ENCODE results near the gene RXRA. TPM values are rescaled to one million over a fixed set of nuclear protein-coding genes. Genes with fewer than 3 reads are reported as not detected.
A peak's percentile ranks its signal among the peaks of the same experiment; 100 is the strongest.

Gene RXRA
- total and polyA plus RNA-seq, 7 experiments from 2014 or later = 0.31 to 59.5 (median 8.4) TPM

DNA sequence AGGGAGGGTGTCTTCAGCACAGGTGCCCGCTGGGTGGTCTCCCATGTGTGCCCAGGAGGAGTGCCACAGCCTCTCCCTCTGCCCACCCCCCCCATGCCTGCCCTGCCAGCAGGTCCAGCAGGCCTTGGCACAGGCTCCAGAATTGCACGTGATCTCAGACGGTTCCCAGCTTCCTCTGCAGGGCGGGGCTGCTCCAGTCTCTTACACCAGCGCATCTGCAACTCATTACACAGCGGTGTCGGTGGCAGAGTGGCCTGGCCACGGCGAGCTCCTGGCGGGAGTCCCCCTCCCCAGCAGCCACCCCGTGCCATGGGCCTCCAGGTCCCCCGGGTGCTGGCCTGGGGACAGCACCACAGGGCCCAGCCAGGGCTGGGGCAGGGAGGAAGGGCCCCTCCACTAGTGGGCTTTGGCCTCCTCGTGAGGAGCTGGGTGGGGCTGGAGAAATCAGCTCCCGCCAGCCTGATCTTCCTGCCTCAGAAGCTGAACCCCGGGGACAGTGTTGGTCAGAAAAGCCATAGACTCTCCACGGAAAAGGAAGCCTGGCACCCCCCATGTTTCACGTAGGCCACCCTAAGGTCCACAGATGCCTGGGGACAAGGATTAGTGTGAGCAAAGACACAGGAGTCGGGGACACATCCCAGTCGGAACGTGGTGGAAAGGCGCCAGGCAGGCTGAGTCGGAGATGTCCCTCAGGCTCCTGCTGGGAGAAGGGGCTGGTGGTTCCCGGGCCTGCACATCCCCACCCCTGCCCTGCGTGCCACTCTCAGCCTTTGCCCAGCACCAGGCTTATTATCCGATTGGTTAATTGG is 40.2 kb downstream of the RXRA start:
- Mint-ChIP-seq H3K4me3 (peak overlapping the region in 1 of 10 donors; percentile 7), H3K36me3 (no peaks in the 10 kb centered on the region), H3K4me1 (peaks cover 0 to 18% (median 5%) of the 10 kb centered on the region in 7 donors), H3K27me3 (no peaks in the 10 kb centered on the region), H3K27ac (no peak overlapping the region), H3K9me3 (no peaks in the 10 kb centered on the region)
- Histone ChIP-seq H3K27me3 (ENCODE audit: control insufficient read depth in 2 of 2, insufficient read depth in 2 of 2, low read length in 2 of 2) (no peaks in the 10 kb centered on the region), H3K4me1 (ENCODE audit: control insufficient read depth in 2 of 2, insufficient read depth in 2 of 2, low read length in 2 of 2) (no peaks in the 10 kb centered on the region), H3K36me3 (ENCODE audit: control insufficient read depth in 2 of 3, insufficient read depth in 3 of 3, low read length in 3 of 3) (no peaks in the 10 kb centered on the region), H3K4me3 (ENCODE audit: low read length) (no peak overlapping the region), H3K9me3 (ENCODE audit: control insufficient read depth in 2 of 3, low read length in 3 of 3) (no peaks in the 10 kb centered on the region), H3K27ac (ENCODE audit: low read depth, low read length) (no peak overlapping the region)
- ChIA-PET POLR2A (no interaction called here), CTCF (no interaction called here)
- ATAC-seq = peak; percentile 78
- no peak for DNase-seq
- intact Hi-C loops (cut with micrococcal nuclease) = no loop called here

DNA sequence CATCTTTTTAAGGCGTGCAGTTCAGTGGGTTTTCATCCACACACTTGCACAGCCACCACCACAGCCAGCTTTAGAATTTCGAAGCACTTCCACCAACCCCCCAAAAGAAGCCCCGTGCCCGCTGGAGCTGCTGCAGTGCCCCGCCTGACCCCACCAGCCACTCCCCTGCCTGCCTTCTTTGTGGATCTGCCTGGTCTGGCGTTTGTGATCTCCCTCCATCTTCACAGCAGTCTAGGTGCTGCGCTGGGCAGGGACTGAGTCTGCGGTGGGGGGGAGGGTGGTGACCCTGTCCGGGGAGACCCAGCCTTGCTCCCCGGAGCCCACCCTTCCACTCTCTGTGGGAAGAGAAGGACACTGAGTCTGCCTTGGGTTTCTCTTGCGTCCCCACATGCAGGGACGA is 40.8 kb downstream of the RXRA start:
- H3K27me3 ChIP-seq (ENCODE audit: control insufficient read depth in 2 of 2, insufficient read depth in 2 of 2, low read length in 2 of 2) = no peaks in the 10 kb centered on the region
- ATAC-seq = no peak
- H3K4me1 Mint-ChIP-seq = peaks cover 0 to 19% (median 5%) of the 10 kb centered on the region in 7 donors
- H3K27ac ChIP-seq (ENCODE audit: low read depth, low read length) = no peak overlapping the region
- H3K9me3 ChIP-seq (ENCODE audit: control insufficient read depth in 2 of 3, low read length in 3 of 3) = no peaks in the 10 kb centered on the region
- no peaks in the 10 kb centered on the region for H3K36me3 ChIP-seq (ENCODE audit: control insufficient read depth in 2 of 3, insufficient read depth in 3 of 3, low read length in 3 of 3)
- no peaks in the 10 kb centered on the region for H3K9me3 Mint-ChIP-seq
- no peak overlapping the region for H3K4me3 ChIP-seq (ENCODE audit: low read length)
- no peak overlapping the region for H3K27ac Mint-ChIP-seq
- no peaks in the 10 kb centered on the region for H3K27me3 Mint-ChIP-seq
- no peak for DNase-seq
- no peaks in the 10 kb centered on the region for H3K4me1 ChIP-seq (ENCODE audit: control insufficient read depth in 2 of 2, insufficient read depth in 2 of 2, low read length in 2 of 2)
- ChIA-PET CTCF (no interaction called here), POLR2A (no interaction called here)
- intact Hi-C loops (cut with micrococcal nuclease) = no loop called here
- H3K36me3 Mint-ChIP-seq = no peaks in the 10 kb centered on the region
- peak overlapping the region in 1 of 10 donors; percentile 7 for H3K4me3 Mint-ChIP-seq

- Histone ChIP-seq H3K36me3 (ENCODE audit: control insufficient read depth in 2 of 3, insufficient read depth in 3 of 3, low read length in 3 of 3) (no peaks in the 10 kb centered on the region), H3K4me3 (ENCODE audit: low read length) (no peak overlapping the region), H3K27me3 (ENCODE audit: control insufficient read depth in 2 of 2, insufficient read depth in 2 of 2, low read length in 2 of 2) (no peaks in the 10 kb centered on the region), H3K27ac (ENCODE audit: low read depth, low read length) (no peak overlapping the region), H3K4me1 (ENCODE audit: control insufficient read depth in 2 of 2, insufficient read depth in 2 of 2, low read length in 2 of 2) (no peaks in the 10 kb centered on the region), H3K9me3 (ENCODE audit: control insufficient read depth in 2 of 3, low read length in 3 of 3) (no peaks in the 10 kb centered on the region)
- Mint-ChIP-seq H3K4me3 (no peak overlapping the region), H3K27me3 (no peaks in the 10 kb centered on the region), H3K9me3 (no peaks in the 10 kb centered on the region), H3K4me1 (peaks cover 0 to 21% (median 6%) of the 10 kb centered on the region in 7 donors), H3K36me3 (no peaks in the 10 kb centered on the region), H3K27ac (no peak overlapping the region)
- intact Hi-C loops (cut with micrococcal nuclease) = no loop called here
- ATAC-seq (no peak), DNase-seq (no peak)
- ChIA-PET CTCF (no interaction called here), POLR2A (no interaction called here)
Observed at GRCh38 chr9:134367791-134368490, 41.7 kb downstream of the RXRA start.

DNA sequence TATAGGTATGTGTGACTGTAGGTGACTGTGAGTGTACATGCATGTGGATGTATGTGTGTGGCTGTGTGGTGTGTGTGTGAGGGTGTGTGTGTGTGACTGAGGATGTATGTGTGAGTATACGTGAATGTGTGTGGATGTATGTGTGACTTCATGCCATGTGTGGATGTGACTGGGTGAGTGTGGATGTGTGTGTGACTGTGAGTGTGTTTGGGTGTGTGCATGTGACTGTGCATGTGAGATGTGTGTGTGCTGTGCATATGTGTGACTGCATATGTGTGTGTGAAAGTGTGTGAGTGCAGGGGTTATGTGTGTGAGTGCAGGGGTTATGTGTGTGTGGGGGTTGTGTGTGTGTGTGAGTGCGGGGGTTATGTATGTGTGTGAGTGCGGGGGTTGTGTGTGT is 42.3 kb downstream of the RXRA start:
- no peaks in the 10 kb centered on the region for H3K27me3 Mint-ChIP-seq
- H3K4me3 Mint-ChIP-seq = no peak overlapping the region
- ATAC-seq (no peak), DNase-seq (no peak)
- no peaks in the 10 kb centered on the region for H3K27me3 ChIP-seq (ENCODE audit: control insufficient read depth in 2 of 2, insufficient read depth in 2 of 2, low read length in 2 of 2)
- H3K4me1 ChIP-seq (ENCODE audit: control insufficient read depth in 2 of 2, insufficient read depth in 2 of 2, low read length in 2 of 2) = peaks cover 0 to 3% of the 10 kb centered on the region in 2 donors
- H3K36me3 ChIP-seq (ENCODE audit: control insufficient read depth in 2 of 3, insufficient read depth in 3 of 3, low read length in 3 of 3) = no peaks in the 10 kb centered on the region
- H3K27ac ChIP-seq (ENCODE audit: low read depth, low read length) = no peak overlapping the region
- no peaks in the 10 kb centered on the region for H3K9me3 ChIP-seq (ENCODE audit: control insufficient read depth in 2 of 3, low read length in 3 of 3)
- H3K4me1 Mint-ChIP-seq = peaks cover 0 to 21% (median 6%) of the 10 kb centered on the region in 7 donors
- H3K27ac Mint-ChIP-seq = peak overlapping the region in 3 of 9 donors; percentile 2 to 61 (median 2)
- no peaks in the 10 kb centered on the region for H3K36me3 Mint-ChIP-seq
- ChIA-PET POLR2A (no interaction called here), CTCF (no interaction called here)
- no peaks in the 10 kb centered on the region for H3K9me3 Mint-ChIP-seq
- intact Hi-C loops (cut with micrococcal nuclease) = no loop called here
- H3K4me3 ChIP-seq (ENCODE audit: low read length) = no peak overlapping the region

GRCh38 chr9:134369416-134370212 is 43.4 kb downstream of the RXRA start:
- Mint-ChIP-seq H3K4me1 (peaks cover 0 to 21% (median 6%) of the 10 kb centered on the region in 7 donors), H3K9me3 (no peaks in the 10 kb centered on the region), H3K4me3 (no peak overlapping the region), H3K27ac (peak overlapping the region in 1 of 9 donors; percentile 32), H3K27me3 (no peaks in the 10 kb centered on the region), H3K36me3 (no peaks in the 10 kb centered on the region)
- no peaks in the 10 kb centered on the region for H3K36me3 ChIP-seq (ENCODE audit: control insufficient read depth in 2 of 3, insufficient read depth in 3 of 3, low read length in 3 of 3)
- no peaks in the 10 kb centered on the region for H3K9me3 ChIP-seq (ENCODE audit: control insufficient read depth in 2 of 3, low read length in 3 of 3)
- ATAC-seq = no peak
- no peaks in the 10 kb centered on the region for H3K27me3 ChIP-seq (ENCODE audit: control insufficient read depth in 2 of 2, insufficient read depth in 2 of 2, low read length in 2 of 2)
- H3K4me1 ChIP-seq (ENCODE audit: control insufficient read depth in 2 of 2, insufficient read depth in 2 of 2, low read length in 2 of 2) = peaks cover 0 to 3% of the 10 kb centered on the region in 2 donors
- POLR2A ChIA-PET = interaction anchor here (0.7 kb wide), 1 partner anchor 10 kb away, joined by 3 read pairs; no protein-coding TSS in a partner anchor
- H3K27ac ChIP-seq (ENCODE audit: low read depth, low read length) = no peak overlapping the region
- no peak overlapping the region for H3K4me3 ChIP-seq (ENCODE audit: low read length)
- intact Hi-C loops (cut with micrococcal nuclease) = no loop called here
- no peak for DNase-seq
- CTCF ChIA-PET = no interaction called here

DNA sequence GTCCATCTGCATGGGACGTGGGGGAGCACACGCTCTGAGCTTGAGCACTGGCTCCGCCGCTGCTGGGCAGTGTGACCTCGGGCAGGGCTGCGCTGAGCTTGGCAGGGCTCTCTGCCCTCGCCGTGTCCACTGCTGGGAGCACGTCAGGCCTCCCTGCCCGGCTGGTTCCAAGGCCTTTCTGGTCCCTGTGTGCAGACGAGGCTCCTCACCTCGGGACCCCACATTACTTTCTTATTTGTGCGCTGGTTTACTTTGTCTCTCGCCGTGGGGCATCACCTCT is 43.9 kb downstream of the RXRA start:
- peaks cover 0 to 3% of the 10 kb centered on the region in 2 donors for H3K4me1 ChIP-seq (ENCODE audit: control insufficient read depth in 2 of 2, insufficient read depth in 2 of 2, low read length in 2 of 2)
- no peaks in the 10 kb centered on the region for H3K9me3 ChIP-seq (ENCODE audit: control insufficient read depth in 2 of 3, low read length in 3 of 3)
- no peaks in the 10 kb centered on the region for H3K27me3 ChIP-seq (ENCODE audit: control insufficient read depth in 2 of 2, insufficient read depth in 2 of 2, low read length in 2 of 2)
- CTCF ChIA-PET = no interaction called here
- H3K27ac Mint-ChIP-seq = no peak overlapping the region
- peaks cover 0 to 1% (median 0%) of the 10 kb centered on the region in 11 donors for H3K9me3 Mint-ChIP-seq
- H3K4me3 ChIP-seq (ENCODE audit: low read length) = no peak overlapping the region
- H3K4me1 Mint-ChIP-seq = peaks cover 0 to 25% (median 9%) of the 10 kb centered on the region in 7 donors
- H3K4me3 Mint-ChIP-seq = no peak overlapping the region
- no peak overlapping the region for H3K27ac ChIP-seq (ENCODE audit: low read depth, low read length)
- no peaks in the 10 kb centered on the region for H3K36me3 ChIP-seq (ENCODE audit: control insufficient read depth in 2 of 3, insufficient read depth in 3 of 3, low read length in 3 of 3)
- DNase-seq (no peak), ATAC-seq (no peak)
- POLR2A ChIA-PET = no interaction called here
- no peaks in the 10 kb centered on the region for H3K27me3 Mint-ChIP-seq
- intact Hi-C loops (cut with micrococcal nuclease) = no loop called here
- no peaks in the 10 kb centered on the region for H3K36me3 Mint-ChIP-seq
